Epithelial cell of proximal tubule (primary cell): Measurements from ENCODE around the gene PIGN. TPM values are rescaled to one million over a fixed set of nuclear protein-coding genes. Genes with fewer than 3 reads are reported as not detected.

Experiments used
- DNase-seq: peaks from one replicate; pipeline ENCODE4 v3.0.0-alpha.2; 2011; ENCODE audit warnings: low read depth
- H3K4me3 ChIP-seq: 2 replicates; pipeline ENCODE4 v1.5.1; 2011; ENCODE audit warnings: low read depth, mild to moderate bottlenecking, low read length
- CTCF ChIP-seq: conservative IDR thresholded peaks from 2 replicates; pipeline ENCODE4 v1.5.1; 2012; ENCODE audit warnings: low read depth, mild to moderate bottlenecking, low read length
- total RNA-seq: library from RNA; depleted of rRNA; stranded (reverse); fragments of >200 nt; gene quantifications from 2 replicates; pipeline ENCODE4 v1.2.3, GENCODE V29; 2015

The PIGN gene
- total RNA-seq, result 14.3 and 21.4 TPM in 2 replicates

GRCh38 chr18:62186774-62187542, at the start of gene PIGN, which contains the start of gene RELCH:
Gene PIGN (minus strand): TSS chr18:62187056. CDS start chr18:62161353, 25,703 bp downstream.
Gene RELCH (plus strand): TSS chr18:62187255. CDS start chr18:62187506, 251 bp downstream.
- peak; percentile 87 for DNase-seq
- TF ChIP-seq CTCF, result no peak

GRCh38 chr18:62236252-62236651, 49.4 kb upstream of the PIGN start:
- no peak for DNase-seq
- no peak overlapping the region for H3K4me3 ChIP-seq
- TF ChIP-seq CTCF, result no peak

More at GRCh38 chr18:62186774-62187542, at the start of gene PIGN, which contains the start of gene RELCH:
- H3K4me3 ChIP-seq, result peak within 1 kb of the TSS; percentile 91

- no peak overlapping the region for H3K4me3 ChIP-seq
- DNase-seq, result no peak
- no peak for TF ChIP-seq CTCF
Observed at GRCh38 chr18:62226047-62226446, 39.2 kb upstream of the PIGN start.

- H3K4me3 ChIP-seq, result no peak overlapping the region
- DNase-seq, result no peak
- TF ChIP-seq CTCF, result no peak
Observed at GRCh38 chr18:62224229-62224628, 37.4 kb upstream of the PIGN start.

- TF ChIP-seq CTCF, result no peak
- DNase-seq, result no peak
- H3K4me3 ChIP-seq, result no peak overlapping the region
Observed at GRCh38 chr18:62214790-62215189, 27.9 kb upstream of the PIGN start.

- no peak for DNase-seq
- no peak for TF ChIP-seq CTCF
Observed at GRCh38 chr18:62211325-62211828, 24.5 kb upstream of the PIGN start.

GRCh38 chr18:62210138-62210537, 23.3 kb upstream of the PIGN start:
- no peak for DNase-seq
- no peak overlapping the region for H3K4me3 ChIP-seq
- TF ChIP-seq CTCF, result no peak

More at GRCh38 chr18:62211325-62211828, 24.5 kb upstream of the PIGN start:
- no peak overlapping the region for H3K4me3 ChIP-seq
